WTC11 (cell line): ENCODE data around the gene CSK. TPM values are rescaled to one million over a fixed set of nuclear protein-coding genes. Genes with fewer than 3 reads are reported as not detected.

Source experiments
- ATAC-seq: fragments of 200-7000 bp; cut with Tn5 transposase; 2 replicates; pipeline ENCODE4 v1.10.0; 2021; ENCODE audit warnings: mild to moderate bottlenecking, moderate library complexity
- CTCF ChIA-PET: fragments of 300-600 bp; sonication (Branson Sonifier 250); formaldehyde crosslinking; loops from one replicate; lab custom pipeline; 2021; ENCODE audit warnings: antibody characterized with exemption; lab: Charles Lee
- POLR2A ChIA-PET: fragments of 350-600 bp; sonication (Branson Sonifier 250); formaldehyde crosslinking; loops from one replicate; lab custom pipeline; 2021; ENCODE audit warnings: antibody characterized with exemption; lab: Charles Lee
- DNase-seq: peaks from one replicate; pipeline ENCODE4 v3.0.0; 2021; ENCODE audit warnings: low spot score
- H3K27ac Mint-ChIP-seq: 2 replicates; pipeline ENCODE4 v1.8.0; 2021; ENCODE audit warnings: mixed read lengths
- H3K27me3 Mint-ChIP-seq: 2 replicates; pipeline ENCODE4 v1.8.0; 2021; ENCODE audit warnings: low read depth, mild to moderate bottlenecking, moderate library complexity, mixed read lengths
- H3K36me3 Mint-ChIP-seq: 2 replicates; pipeline ENCODE4 v1.8.0; 2021; ENCODE audit warnings: mixed read lengths
- H3K4me1 Mint-ChIP-seq: 2 replicates; pipeline ENCODE4 v1.8.0; 2022; ENCODE audit warnings: mixed read lengths
- H3K4me3 Mint-ChIP-seq: 2 replicates; pipeline ENCODE4 v1.8.0; 2021; ENCODE audit warnings: mild to moderate bottlenecking, moderate library complexity, mixed read lengths
- H3K9me3 Mint-ChIP-seq: 2 replicates; pipeline ENCODE4 v1.8.0; 2021; ENCODE audit warnings: mixed read lengths
- ATF1 ChIP-seq: sonication (generic); formaldehyde crosslinking; IDR thresholded peaks from 2 replicates; pipeline ENCODE4 v1.8.1; 2023; ENCODE audit warnings: mild to moderate bottlenecking, moderate library complexity, missing genetic modification reagents
- CREM ChIP-seq: sonication (generic); formaldehyde crosslinking; IDR thresholded peaks from 2 replicates; pipeline ENCODE4 v1.8.1; 2022; ENCODE audit warnings: mild to moderate bottlenecking, missing genetic modification reagents, moderate library complexity
- E2F5 ChIP-seq: sonication (generic); formaldehyde crosslinking; IDR thresholded peaks from 2 replicates; pipeline ENCODE4 v1.8.1; 2022; ENCODE audit warnings: mild to moderate bottlenecking, moderate library complexity, missing genetic modification reagents
- ESRRA ChIP-seq: sonication (generic); formaldehyde crosslinking; IDR thresholded peaks from 2 replicates; pipeline ENCODE4 v1.8.1; 2022; ENCODE audit warnings: mild to moderate bottlenecking, missing genetic modification reagents, borderline replicate concordance
- GTF2I ChIP-seq: fragments of 250-450 bp; sonication (Bioruptor Pico); conservative IDR thresholded peaks from 2 replicates; pipeline ENCODE4 v1.4.0; 2021; ENCODE audit warnings: mild to moderate bottlenecking
- HMGA2 ChIP-seq: fragments of 250-450 bp; sonication (Bioruptor Pico); IDR thresholded peaks from 2 replicates; pipeline ENCODE4 v1.4.0; 2021; ENCODE audit warnings: mild to moderate bottlenecking, moderate library complexity
- JUN ChIP-seq: sonication (generic); formaldehyde crosslinking; IDR thresholded peaks from 2 replicates; pipeline ENCODE4 v1.8.0; 2023; ENCODE audit warnings: mild to moderate bottlenecking, missing genetic modification reagents
- NFYB ChIP-seq: sonication (generic); formaldehyde crosslinking; conservative IDR thresholded peaks from 2 replicates; pipeline ENCODE4 v1.8.0; 2022; ENCODE audit warnings: low read depth, missing genetic modification reagents
- NR2C2 ChIP-seq: sonication (generic); formaldehyde crosslinking; IDR thresholded peaks from 2 replicates; pipeline ENCODE4 v1.8.0; 2022; ENCODE audit warnings: mild to moderate bottlenecking, missing genetic modification reagents
- NR3C1 ChIP-seq: sonication (generic); formaldehyde crosslinking; conservative IDR thresholded peaks from 2 replicates; pipeline ENCODE4 v1.8.1; 2023; ENCODE audit warnings: low read depth, mild to moderate bottlenecking, missing genetic modification reagents
- SMAD4 ChIP-seq: sonication (generic); formaldehyde crosslinking; IDR thresholded peaks from 2 replicates; pipeline ENCODE4 v1.8.0; 2022; ENCODE audit warnings: mild to moderate bottlenecking, missing genetic modification reagents
- USF2 ChIP-seq: sonication (generic); formaldehyde crosslinking; IDR thresholded peaks from 2 replicates; pipeline ENCODE4 v1.8.1; 2023; ENCODE audit warnings: mild to moderate bottlenecking, missing genetic modification reagents, moderate library complexity
- ZBTB21 ChIP-seq: sonication (generic); formaldehyde crosslinking; IDR thresholded peaks from 2 replicates; pipeline ENCODE4 v1.8.1; 2023; ENCODE audit warnings: mild to moderate bottlenecking, missing genetic modification reagents, borderline replicate concordance
- ZMAT4 ChIP-seq: fragments of 250-450 bp; sonication (Bioruptor Pico); IDR thresholded peaks from 2 replicates; pipeline ENCODE4 v1.9.0; 2021; ENCODE audit warnings: mild to moderate bottlenecking
- ZNF317 ChIP-seq: sonication (generic); formaldehyde crosslinking; IDR thresholded peaks from 2 replicates; pipeline ENCODE4 v1.8.1; 2023; ENCODE audit warnings: low read depth, mild to moderate bottlenecking, moderate library complexity, missing genetic modification reagents, borderline replicate concordance
- ZNF423 ChIP-seq: fragments of 250-450 bp; sonication (Bioruptor Pico); IDR thresholded peaks from 2 replicates; pipeline ENCODE4 v2.1.2; 2022; ENCODE audit warnings: mild to moderate bottlenecking, moderate library complexity
- ZNF425 ChIP-seq: fragments of 250-450 bp; sonication (Bioruptor Pico); conservative IDR thresholded peaks from 2 replicates; pipeline ENCODE4 v1.9.0; 2021; ENCODE audit warnings: mild to moderate bottlenecking
- total RNA-seq: library from RNA; stranded (reverse); gene quantifications from 3 replicates; pipeline ENCODE4 v1.2.3, GENCODE V29; 2021
- TF ChIP-seq, protein P1 (sequence below): sonication (generic); formaldehyde crosslinking; IDR thresholded peaks from 2 replicates; pipeline ENCODE4 v1.8.1; 2023; ENCODE audit warnings: mild to moderate bottlenecking, missing genetic modification reagents, moderate library complexity
- TF ChIP-seq, protein P2 (sequence below): fragments of 250-450 bp; sonication (Bioruptor Pico); IDR thresholded peaks from 2 replicates; pipeline ENCODE4 v1.9.0; 2021; ENCODE audit warnings: mild to moderate bottlenecking

The CSK gene
- total RNA-seq, 1 experiment from 2014 or later: 55.1 TPM

GRCh38 chr15:74802290-74802689 lies 20.4 kb downstream of the CSK start:
- POLR2A ChIA-PET: no interaction called here
- CTCF ChIA-PET: interaction anchor here (1.0 to 1.5 kb wide), 2 partner anchors 21 to 31 kb away, joined by 3 to 5 read pairs; partner anchors contain the start of gene CSK
- no peak for ATAC-seq

DNA sequence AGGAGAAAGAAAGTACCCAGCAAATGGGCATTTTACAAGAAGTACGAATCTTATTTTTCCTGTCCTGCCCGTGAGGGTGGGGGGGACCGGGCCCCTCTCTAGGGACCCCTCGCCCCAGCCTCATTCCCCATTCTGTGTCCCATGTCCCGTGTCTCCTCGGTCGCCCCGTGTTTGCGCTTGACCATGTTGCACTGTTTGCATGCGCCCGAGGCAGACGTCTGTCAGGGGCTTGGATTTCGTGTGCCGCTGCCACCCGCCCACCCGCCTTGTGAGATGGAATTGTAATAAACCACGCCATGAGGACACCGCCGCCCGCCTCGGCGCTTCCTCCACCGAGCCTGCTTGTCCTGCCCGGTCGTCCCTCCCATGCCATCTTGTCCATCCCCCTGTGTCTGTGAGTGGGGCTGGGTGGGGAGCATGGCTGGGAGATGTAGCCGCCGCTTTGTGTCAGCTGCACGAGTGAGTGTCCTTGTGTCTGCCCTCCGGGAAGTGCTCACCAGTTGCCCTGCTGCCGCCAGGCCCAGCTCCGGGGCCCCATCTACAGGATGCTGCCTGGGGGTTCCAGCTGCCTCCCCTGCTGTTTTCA lies 21.1 kb downstream of the CSK start:
- ATAC-seq (no peak), DNase-seq (no peak)
- POLR2A ChIA-PET: no interaction called here
- no peak overlapping the region for H3K27ac Mint-ChIP-seq
- peaks cover 7% of the 10 kb centered on the region; the same call in 1 of the 2 replicates for H3K36me3 Mint-ChIP-seq
- H3K27me3 Mint-ChIP-seq: no peaks in the 10 kb centered on the region
- CTCF ChIA-PET: interaction anchor here (1.5 to 1.6 kb wide), 2 partner anchors 32 to 171 kb away, joined by 5 read pairs; no protein-coding TSS in a partner anchor
- TF ChIP-seq ZNF317 (CRISPR knock-in tag): no peak
- TF ChIP-seq, protein P1, sequence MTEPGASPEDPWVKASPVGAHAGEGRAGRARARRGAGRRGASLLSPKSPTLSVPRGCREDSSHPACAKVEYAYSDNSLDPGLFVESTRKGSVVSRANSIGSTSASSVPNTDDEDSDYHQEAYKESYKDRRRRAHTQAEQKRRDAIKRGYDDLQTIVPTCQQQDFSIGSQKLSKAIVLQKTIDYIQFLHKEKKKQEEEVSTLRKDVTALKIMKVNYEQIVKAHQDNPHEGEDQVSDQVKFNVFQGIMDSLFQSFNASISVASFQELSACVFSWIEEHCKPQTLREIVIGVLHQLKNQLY (CRISPR knock-in tag): no peak
- H3K4me1 Mint-ChIP-seq: 0 out of 2 replicates have a peak, but pooled peaks cover 2% of the 10 kb centered on the region
- H3K4me3 Mint-ChIP-seq: no peak overlapping the region
- no peaks in the 10 kb centered on the region for H3K9me3 Mint-ChIP-seq

More at GRCh38 chr15:74802290-74802689, 20.4 kb downstream of the CSK start:
- Mint-ChIP-seq H3K4me1 (0 out of 2 replicates have a peak, but pooled peaks cover 2% of the 10 kb centered on the region), H3K36me3 (peaks cover 7% of the 10 kb centered on the region; the same call in 1 of the 2 replicates), H3K27me3 (no peaks in the 10 kb centered on the region), H3K4me3 (no peak overlapping the region), H3K9me3 (no peaks in the 10 kb centered on the region), H3K27ac (no peak overlapping the region)
- TF ChIP-seq, protein P2, sequence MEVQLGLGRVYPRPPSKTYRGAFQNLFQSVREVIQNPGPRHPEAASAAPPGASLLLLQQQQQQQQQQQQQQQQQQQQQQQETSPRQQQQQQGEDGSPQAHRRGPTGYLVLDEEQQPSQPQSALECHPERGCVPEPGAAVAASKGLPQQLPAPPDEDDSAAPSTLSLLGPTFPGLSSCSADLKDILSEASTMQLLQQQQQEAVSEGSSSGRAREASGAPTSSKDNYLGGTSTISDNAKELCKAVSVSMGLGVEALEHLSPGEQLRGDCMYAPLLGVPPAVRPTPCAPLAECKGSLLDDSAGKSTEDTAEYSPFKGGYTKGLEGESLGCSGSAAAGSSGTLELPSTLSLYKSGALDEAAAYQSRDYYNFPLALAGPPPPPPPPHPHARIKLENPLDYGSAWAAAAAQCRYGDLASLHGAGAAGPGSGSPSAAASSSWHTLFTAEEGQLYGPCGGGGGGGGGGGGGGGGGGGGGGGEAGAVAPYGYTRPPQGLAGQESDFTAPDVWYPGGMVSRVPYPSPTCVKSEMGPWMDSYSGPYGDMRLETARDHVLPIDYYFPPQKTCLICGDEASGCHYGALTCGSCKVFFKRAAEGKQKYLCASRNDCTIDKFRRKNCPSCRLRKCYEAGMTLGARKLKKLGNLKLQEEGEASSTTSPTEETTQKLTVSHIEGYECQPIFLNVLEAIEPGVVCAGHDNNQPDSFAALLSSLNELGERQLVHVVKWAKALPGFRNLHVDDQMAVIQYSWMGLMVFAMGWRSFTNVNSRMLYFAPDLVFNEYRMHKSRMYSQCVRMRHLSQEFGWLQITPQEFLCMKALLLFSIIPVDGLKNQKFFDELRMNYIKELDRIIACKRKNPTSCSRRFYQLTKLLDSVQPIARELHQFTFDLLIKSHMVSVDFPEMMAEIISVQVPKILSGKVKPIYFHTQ (CRISPR knock-in tag): no peak
- TF ChIP-seq USF2 (CRISPR knock-in tag) (no peak), NR3C1 (CRISPR knock-in tag) (no peak), SMAD4 (no peak), GTF2I (CRISPR knock-in tag) (no peak), HMGA2 (CRISPR knock-in tag) (no peak), ZNF425 (CRISPR knock-in tag) (no peak)
- no peak for DNase-seq

- Mint-ChIP-seq H3K27me3 (no peaks in the 10 kb centered on the region), H3K36me3 (peaks cover 7% of the 10 kb centered on the region; the same call in 1 of the 2 replicates), H3K4me1 (peaks cover 7% of the 10 kb centered on the region), H3K27ac (peak overlapping the region; percentile 68; the same call in 1 of the 2 replicates), H3K9me3 (no peaks in the 10 kb centered on the region), H3K4me3 (no peak overlapping the region)
- ChIA-PET CTCF (interaction anchor here (0.7 to 5.0 kb wide), 7 partner anchors 11 to 173 kb away, joined by 3 to 30 read pairs (median 5); no protein-coding TSS in a partner anchor), POLR2A (interaction anchor here (0.6 to 1.1 kb wide), 2 partner anchors 44 to 914 kb away, joined by 3 read pairs; no protein-coding TSS in a partner anchor)
- ATAC-seq (no peak), DNase-seq (no peak)
- TF ChIP-seq ATF1 (CRISPR knock-in tag) (no peak), ZNF425 (CRISPR knock-in tag) (no peak), NR2C2 (no peak), CREM (CRISPR knock-in tag) (no peak), NFYB (CRISPR knock-in tag) (no peak), ESRRA (CRISPR knock-in tag) (no peak), ZBTB21 (CRISPR knock-in tag) (no peak), ZMAT4 (no peak), E2F5 (CRISPR knock-in tag) (no peak), JUN (CRISPR knock-in tag) (no peak), SMAD4 (no peak), ZNF423 (CRISPR knock-in tag) (no peak)
Measured at GRCh38 chr15:74804935-74805334, 23.1 kb downstream of the CSK start.
